ENCODE measurements around the gene GRHL1. TPM values are rescaled to one million over a fixed set of nuclear protein-coding genes. Genes with fewer than 3 reads are reported as not detected.
A peak's percentile ranks its signal among the peaks of the same experiment; 100 is the strongest.
"Not testable (repeated sequence)": the region's sequence is repeated elsewhere in the genome, so short reads cannot be mapped to it uniquely, and the experiment has no call there.

Gene GRHL1
- total RNA-seq, 4 donors from 2014 or later = 1.3 to 6.6 (median 1.5) TPM; not detected in 1

GRCh38 chr2:10012963-10013461 lies 61.5 kb downstream of the GRHL1 start:
- no peaks in the 10 kb centered on the region for H3K9me3 ChIP-seq
- H3K27ac ChIP-seq = no peak overlapping the region
- no peak overlapping the region for H3K4me3 ChIP-seq
- H3K4me1 ChIP-seq = peaks cover 0 to 17% (median 0%) of the 10 kb centered on the region in 4 donors
- H3K36me3 ChIP-seq = no peaks in the 10 kb centered on the region
- H3K27me3 ChIP-seq = no peaks in the 10 kb centered on the region
- DNase-seq = peak in 2 of 3 donors; percentile 48 to 51
- TF ChIP-seq POLR2A (IDR thresholded peaks at IDR 0.05) (no peak), CTCF (IDR thresholded peaks at IDR 0.05) (no peak)

- not testable (repeated sequence) for H3K4me3 ChIP-seq
Observed at GRCh38 chr2:10013651-10014417, 62.3 kb downstream of the GRHL1 start.

DNA sequence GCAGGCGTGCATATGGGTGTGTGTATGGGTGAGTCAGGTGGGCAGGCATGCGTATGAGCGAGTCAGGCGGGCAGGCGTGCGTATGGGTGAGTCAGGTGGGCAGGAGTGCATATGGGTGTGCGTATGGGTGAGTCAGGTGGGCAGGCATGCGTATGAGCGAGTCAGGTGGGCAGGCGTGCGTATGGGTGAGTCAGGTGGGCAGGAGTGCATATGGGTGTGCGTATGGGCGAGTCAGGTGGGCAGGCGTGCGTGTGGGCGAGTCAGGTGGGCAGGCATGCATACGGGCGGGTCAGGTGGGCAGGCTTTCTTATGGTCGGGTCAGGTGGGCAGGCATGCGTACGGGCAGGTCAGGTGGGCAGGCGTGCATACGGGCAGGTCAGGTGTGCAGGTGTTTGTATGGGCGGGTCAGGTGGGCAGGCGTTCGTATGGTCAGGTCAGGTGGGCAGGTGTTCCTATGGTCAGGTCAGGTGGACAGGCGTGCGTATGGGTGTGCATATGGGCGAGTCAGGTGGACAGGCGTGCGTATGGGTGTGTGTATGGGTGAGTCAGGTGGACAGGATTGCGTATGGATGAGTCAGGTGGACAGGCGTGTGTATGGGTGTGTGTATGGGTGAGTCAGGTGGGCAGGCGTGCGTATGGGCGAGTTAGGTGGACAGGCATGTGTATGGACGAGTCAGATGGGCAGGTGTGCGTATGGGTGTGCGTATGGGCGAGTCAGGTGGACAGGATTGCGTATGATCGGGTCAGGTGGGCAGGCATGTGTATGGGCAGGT lies 63.1 kb downstream of the GRHL1 start:
- Histone ChIP-seq H3K36me3 (no peaks in the 10 kb centered on the region), H3K4me3 (no peak overlapping the region), H3K9me3 (no peaks in the 10 kb centered on the region), H3K4me1 (peaks cover 0 to 10% (median 0%) of the 10 kb centered on the region in 4 donors), H3K27ac (no peak overlapping the region), H3K27me3 (no peaks in the 10 kb centered on the region)
- no peak for TF ChIP-seq POLR2A (IDR thresholded peaks at IDR 0.05)
- no peak for TF ChIP-seq CTCF (IDR thresholded peaks at IDR 0.05)
- peak in 1 of 3 donors; percentile 20 for DNase-seq

More at GRCh38 chr2:10013651-10014417, 62.3 kb downstream of the GRHL1 start:
- H3K36me3 ChIP-seq, H3K27me3 ChIP-seq, H3K9me3 ChIP-seq, H3K27ac ChIP-seq: not testable (repeated sequence)
- peak in 2 of 3 donors; percentile 15 to 23 for DNase-seq
- H3K4me1 ChIP-seq = peaks cover 0 to 17% (median 0%) of the 10 kb centered on the region in 4 donors

GRCh38 chr2:10015376-10015989 lies 64.0 kb downstream of the GRHL1 start:
- H3K27me3 ChIP-seq, H3K4me3 ChIP-seq, H3K4me1 ChIP-seq, H3K27ac ChIP-seq, H3K9me3 ChIP-seq, H3K36me3 ChIP-seq: not testable (repeated sequence)
- peak in 1 of 3 donors; percentile 14 for DNase-seq

- Histone ChIP-seq H3K9me3 (no peaks in the 10 kb centered on the region), H3K4me3 (no peak overlapping the region), H3K4me1 (no peaks in the 10 kb centered on the region), H3K36me3 (no peaks in the 10 kb centered on the region), H3K27ac (no peak overlapping the region), H3K27me3 (no peaks in the 10 kb centered on the region)
- peak in 1 of 3 donors; percentile 43 for DNase-seq
- TF ChIP-seq CTCF (IDR thresholded peaks at IDR 0.05) (no peak), POLR2A (IDR thresholded peaks at IDR 0.05) (no peak)
Observed at GRCh38 chr2:10016001-10016801, 64.7 kb downstream of the GRHL1 start.

DNA sequence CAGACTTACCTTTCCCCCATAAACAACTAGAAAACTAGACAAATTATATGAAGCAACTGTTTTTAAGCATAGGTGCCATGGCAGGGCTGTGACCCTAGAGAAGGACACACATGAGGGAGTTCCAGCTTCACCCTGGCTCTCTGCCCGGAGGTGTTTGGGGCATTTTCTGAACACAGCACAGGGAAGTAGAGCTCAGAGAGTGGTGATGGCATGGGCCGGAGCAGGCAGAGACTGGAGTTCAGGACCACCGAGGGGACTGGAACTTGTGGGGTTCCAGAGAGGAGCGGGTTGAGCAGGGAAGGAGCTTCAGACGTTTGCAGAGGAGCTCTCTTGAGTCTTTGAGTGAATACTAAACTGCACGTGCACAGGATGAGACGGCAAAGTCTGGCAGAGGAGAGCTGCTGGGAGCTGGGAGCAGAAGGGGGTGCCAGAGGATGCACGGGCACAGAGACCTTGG lies 65.3 kb downstream of the GRHL1 start:
- H3K27me3 ChIP-seq = no peaks in the 10 kb centered on the region
- H3K9me3 ChIP-seq = no peaks in the 10 kb centered on the region
- no peak for TF ChIP-seq CTCF (IDR thresholded peaks at IDR 0.05)
- no peak for TF ChIP-seq POLR2A (IDR thresholded peaks at IDR 0.05)
- peak in 1 of 3 donors; percentile 11 for DNase-seq
- no peak overlapping the region for H3K4me3 ChIP-seq
- H3K4me1 ChIP-seq = no peaks in the 10 kb centered on the region
- H3K27ac ChIP-seq = no peak overlapping the region
- H3K36me3 ChIP-seq = no peaks in the 10 kb centered on the region
